ENCODE data around the gene MRPS2. TPM values are rescaled to one million over a fixed set of nuclear protein-coding genes. Genes with fewer than 3 reads are reported as not detected.

Gene MRPS2
- total and polyA plus RNA-seq, 9 of the 15 experiments (the other 6 are each of a cell fraction or from before 2014, with no cell fraction given), result 8.0 to 167 (median 81.3) TPM

GRCh38 chr9:135522137-135522877, 21.8 kb downstream of the MRPS2 start:
- Histone ChIP-seq H3K9me1 (ENCODE audit: control insufficient read depth, insufficient read depth, low read length) (no peaks in the 10 kb centered on the region), H3K27me3 (ENCODE audit: control insufficient read depth in 2 of 2, insufficient read depth in 2 of 2, low read length in 2 of 2) (0 out of 5 replicates have a peak, but pooled peaks cover 0 to 2% of the 10 kb centered on the region in 2 experiments), H3K36me3 (ENCODE audit: control insufficient read depth, insufficient read depth, low read length) (no peaks in the 10 kb centered on the region), H3K79me2 (ENCODE audit: control insufficient read depth, insufficient read depth, low read length) (no peaks in the 10 kb centered on the region), H2AFZ (ENCODE audit: low read depth, low read length) (no peak overlapping the region), H4K20me1 (replicated peaks; ENCODE audit: control insufficient read depth, insufficient read depth, low read length) (no peaks in the 10 kb centered on the region), H3K27ac (ENCODE audit: extremely low read depth, low read depth, low read length) (no peak overlapping the region), H3K4me3 (no peak overlapping the region), H3K9ac (ENCODE audit: insufficient read depth in 1 of 2, low read depth in 2 of 2, low read length in 2 of 2) (no peak overlapping the region), H3K4me1 (replicated peaks in 1 of 2; ENCODE audit: control insufficient read depth in 2 of 2, insufficient read depth in 2 of 2, low read length in 2 of 2) (peaks cover 9 to 40% of the 10 kb centered on the region in 2 experiments; a peak in 3 of 5 replicates), H3K4me2 (ENCODE audit: insufficient read depth, low read length) (no peak overlapping the region), H3K9me3 (replicated peaks; ENCODE audit: control insufficient read depth, insufficient read depth, low read depth, low read length) (no peaks in the 10 kb centered on the region)
- FAIRE-seq (no peak), ATAC-seq (no peak), DNase-seq (ENCODE audit: extremely low read depth in 1 of 4, low spot score in 3 of 4) (no peak)
- WGBS (ENCODE audit: insufficient coverage, low coverage, missing lambda C conversion rate), result 46% methylated on average over 13 of the region's 16 CpGs
- POLR2A ChIA-PET, result no interaction called here
- no peak for TF ChIP-seq SIN3B (IDR thresholded peaks at IDR 0.05; ENCODE audit: low read depth)
- no peak for TF ChIP-seq MXI1 (IDR thresholded peaks at IDR 0.05; ENCODE audit: low read depth, low read length)
- no peak for TF ChIP-seq ZNF785 (CRISPR knock-in tag; IDR thresholded peaks at IDR 0.05)
- no peak for TF ChIP-seq KLF16 (IDR thresholded peaks at IDR 0.05)
- no peak for TF ChIP-seq U2AF1 (optimal IDR thresholded peaks at IDR 0.05; ENCODE audit: low read depth, low read length)
- no peak for TF ChIP-seq NBN (IDR thresholded peaks at IDR 0.05; ENCODE audit: low read depth)
- CTCF ChIA-PET (ENCODE audit: low intra/inter-chr PET ratio), result no interaction called here
- no TSS peak for BruUV-seq (replicated peaks)
- in situ Hi-C loops (cut with MboI), result no loop called here
- intact Hi-C loops (cut with micrococcal nuclease), result no loop called here

DNA sequence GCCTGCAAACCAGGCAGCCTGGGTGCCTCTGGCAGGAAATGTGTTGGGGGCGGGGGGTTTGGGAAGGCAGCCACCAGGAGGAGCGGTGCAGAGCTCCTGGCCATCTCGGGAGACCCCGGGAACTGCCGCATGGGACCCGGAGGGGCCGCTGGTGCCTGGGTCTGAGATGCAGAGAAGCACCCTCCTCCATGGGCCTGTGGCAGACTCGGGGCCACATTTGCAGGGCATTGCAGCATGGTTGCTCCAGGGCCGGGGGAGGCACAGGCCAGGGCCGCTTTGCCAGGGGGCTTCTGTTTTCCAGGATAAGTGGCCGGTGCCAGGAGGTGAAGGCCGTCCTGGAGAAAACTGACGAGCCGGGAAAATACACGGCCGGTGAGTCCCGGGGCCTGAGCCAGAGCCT, 22.4 kb downstream of the MRPS2 start:
- Histone ChIP-seq H3K9me3 (replicated peaks; ENCODE audit: control insufficient read depth, insufficient read depth, low read depth, low read length) (no peaks in the 10 kb centered on the region), H3K27ac (ENCODE audit: extremely low read depth, low read depth, low read length) (no peak overlapping the region), H4K20me1 (replicated peaks; ENCODE audit: control insufficient read depth, insufficient read depth, low read length) (no peaks in the 10 kb centered on the region), H3K4me2 (ENCODE audit: insufficient read depth, low read length) (no peak overlapping the region), H3K4me1 (replicated peaks in 1 of 2; ENCODE audit: control insufficient read depth in 2 of 2, insufficient read depth in 2 of 2, low read length in 2 of 2) (peaks cover 9 to 39% of the 10 kb centered on the region in 2 experiments; a peak in 3 of 5 replicates), H3K79me2 (ENCODE audit: control insufficient read depth, insufficient read depth, low read length) (no peaks in the 10 kb centered on the region), H3K4me3 (no peak overlapping the region), H3K36me3 (ENCODE audit: control insufficient read depth, insufficient read depth, low read length) (no peaks in the 10 kb centered on the region), H3K27me3 (ENCODE audit: control insufficient read depth in 2 of 2, insufficient read depth in 2 of 2, low read length in 2 of 2) (0 out of 5 replicates have a peak, but pooled peaks cover 0 to 2% of the 10 kb centered on the region in 2 experiments), H3K9ac (ENCODE audit: insufficient read depth in 1 of 2, low read depth in 2 of 2, low read length in 2 of 2) (no peak overlapping the region), H3K9me1 (ENCODE audit: control insufficient read depth, insufficient read depth, low read length) (no peaks in the 10 kb centered on the region), H2AFZ (ENCODE audit: low read depth, low read length) (no peak overlapping the region)
- in situ Hi-C loops (cut with MboI), result no loop called here
- intact Hi-C loops (cut with micrococcal nuclease), result no loop called here
- ATAC-seq (no peak), FAIRE-seq (no peak), DNase-seq (ENCODE audit: extremely low read depth in 1 of 4, low spot score in 3 of 4) (no peak)
- 28% methylated on average over 11 of the region's 17 CpGs for WGBS (ENCODE audit: insufficient coverage, low coverage, missing lambda C conversion rate)
- ChIA-PET CTCF (ENCODE audit: low intra/inter-chr PET ratio) (no interaction called here), POLR2A (interaction anchor here (0.6 kb wide), 1 partner anchor 183 kb away, joined by 3 read pairs; no protein-coding TSS in a partner anchor)
- no TSS peak for BruUV-seq (replicated peaks)
- no peak for TF ChIP-seq CHCHD3 (CRISPR knock-in tag; IDR thresholded peaks at IDR 0.05)
- TF ChIP-seq SAFB2 (IDR thresholded peaks at IDR 0.05; ENCODE audit: borderline replicate concordance, low read depth, low read length, severe bottlenecking), result no peak
- TF ChIP-seq KDM5B (IDR thresholded peaks at IDR 0.05; ENCODE audit: insufficient replicate concordance, low read depth, low read length), result no peak
- TF ChIP-seq, protein P1, sequence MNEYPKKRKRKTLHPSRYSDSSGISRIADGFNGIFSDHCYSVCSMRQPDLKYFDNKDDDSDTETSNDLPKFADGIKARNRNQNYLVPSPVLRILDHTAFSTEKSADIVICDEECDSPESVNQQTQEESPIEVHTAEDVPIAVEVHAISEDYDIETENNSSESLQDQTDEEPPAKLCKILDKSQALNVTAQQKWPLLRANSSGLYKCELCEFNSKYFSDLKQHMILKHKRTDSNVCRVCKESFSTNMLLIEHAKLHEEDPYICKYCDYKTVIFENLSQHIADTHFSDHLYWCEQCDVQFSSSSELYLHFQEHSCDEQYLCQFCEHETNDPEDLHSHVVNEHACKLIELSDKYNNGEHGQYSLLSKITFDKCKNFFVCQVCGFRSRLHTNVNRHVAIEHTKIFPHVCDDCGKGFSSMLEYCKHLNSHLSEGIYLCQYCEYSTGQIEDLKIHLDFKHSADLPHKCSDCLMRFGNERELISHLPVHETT (CRISPR knock-in tag; conservative IDR thresholded peaks at IDR 0.05 in 1 of 2, IDR thresholded peaks at IDR 0.05 in 1 of 2), result no peak
- no peak for TF ChIP-seq RB1 (IDR thresholded peaks at IDR 0.05; ENCODE audit: low read depth)
- TF ChIP-seq KLF1 (tag; IDR thresholded peaks at IDR 0.05), result no peak
- TF ChIP-seq PML (IDR thresholded peaks at IDR 0.05; ENCODE audit: low read length), result no peak
- no peak for TF ChIP-seq CSDE1 (IDR thresholded peaks at IDR 0.05)
- no peak for TF ChIP-seq XRCC3 (IDR thresholded peaks at IDR 0.05)
- TF ChIP-seq LCOR (CRISPR knock-in tag; IDR thresholded peaks at IDR 0.05), result no peak
